Measurements from ENCODE around the gene MYDGF.
"Not testable (repeated sequence)": the region's sequence is repeated elsewhere in the genome, so short reads cannot be mapped to it uniquely, and the experiment has no call there.

The MYDGF gene

DNA sequence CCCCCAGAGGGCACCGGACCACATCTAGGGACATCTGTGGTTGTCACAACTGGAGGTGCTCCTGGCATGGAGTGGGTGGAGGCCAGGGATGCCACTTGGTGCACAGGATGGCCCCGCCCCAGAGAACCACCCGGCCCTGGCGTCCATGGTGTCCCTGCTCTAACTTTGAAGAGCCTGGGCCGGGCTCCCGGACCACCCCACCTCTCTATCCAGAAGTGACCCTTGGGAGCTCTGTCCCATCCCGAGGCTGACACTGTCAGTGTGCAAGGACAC, 22.9 kb upstream of the MYDGF start:
- no peak for DNase-seq (ENCODE audit: low spot score)
- Mint-ChIP-seq H3K9me3 (no peaks in the 10 kb centered on the region), H3K27ac (no peak overlapping the region), H3K4me3 (no peak overlapping the region), H3K27me3 (ENCODE audit: low read depth) (no peaks in the 10 kb centered on the region), H3K36me3 (ENCODE audit: low read depth) (peaks cover 25% of the 10 kb centered on the region), H3K4me1 (ENCODE audit: low read depth) (no peaks in the 10 kb centered on the region)

DNA sequence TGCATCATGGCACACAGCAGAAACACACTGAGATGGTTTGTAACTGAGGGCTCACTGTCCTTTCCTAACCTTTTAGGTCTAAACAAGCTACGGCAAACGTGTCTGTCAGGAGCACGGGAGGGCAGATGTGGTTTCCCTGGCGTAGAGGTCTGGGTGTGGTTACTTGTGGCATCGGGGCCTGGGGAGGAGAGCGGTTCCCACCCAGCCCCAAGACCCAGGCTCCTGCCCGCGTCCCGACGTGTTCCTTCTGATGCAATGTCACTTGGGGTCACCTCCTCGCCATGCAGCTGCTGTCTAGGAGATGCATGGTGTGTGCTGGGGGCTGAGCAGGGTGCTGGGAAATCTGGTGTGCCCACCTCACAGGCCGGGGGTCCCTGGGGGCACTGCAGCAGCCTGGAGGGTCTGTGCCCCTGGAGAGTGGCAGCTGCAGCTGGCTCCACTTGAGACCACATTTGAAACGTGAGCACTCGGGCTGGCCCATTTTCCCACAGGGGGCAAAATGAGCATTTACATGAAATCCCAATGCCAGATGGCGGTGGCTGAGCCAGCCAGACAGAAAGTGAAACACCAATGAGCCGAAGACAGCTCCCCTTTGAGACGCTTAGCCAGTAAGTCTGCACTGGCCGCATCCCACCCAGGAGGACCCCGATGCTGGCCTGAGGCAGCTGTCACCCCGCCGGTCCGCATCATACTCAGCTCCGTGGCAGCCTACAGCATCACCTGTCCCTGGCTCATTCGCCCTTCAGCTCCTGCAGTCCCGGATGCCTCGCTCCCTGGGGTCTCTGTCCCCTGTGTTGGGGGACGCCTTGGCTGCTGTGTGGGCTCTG, 22.3 kb upstream of the MYDGF start:
- no peaks in the 10 kb centered on the region for H3K4me1 Mint-ChIP-seq (ENCODE audit: low read depth)
- no peaks in the 10 kb centered on the region for H3K27me3 Mint-ChIP-seq (ENCODE audit: low read depth)
- no peak overlapping the region for H3K27ac Mint-ChIP-seq

DNA sequence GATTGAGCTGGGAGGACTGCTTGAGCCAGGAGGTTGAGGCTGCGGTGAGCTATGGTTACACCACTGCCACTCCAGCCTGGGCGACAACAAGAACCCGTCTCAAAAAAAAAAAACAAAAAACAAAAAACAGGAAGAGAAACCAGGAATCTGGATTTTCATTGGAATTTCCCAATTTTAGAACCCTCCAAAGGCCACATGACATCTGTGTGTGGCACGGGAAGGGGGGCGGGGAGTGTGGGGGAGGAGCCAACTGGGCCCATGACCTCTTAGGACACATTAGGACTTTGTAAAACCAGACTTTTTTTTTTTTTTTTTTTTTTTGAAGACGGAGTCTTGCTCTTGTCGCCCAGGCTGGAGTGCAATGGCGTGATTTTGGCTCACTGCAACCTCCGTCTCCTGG, 21.2 kb upstream of the MYDGF start:
- H3K4me3 Mint-ChIP-seq = no peak overlapping the region
- peaks cover 29% of the 10 kb centered on the region for H3K36me3 Mint-ChIP-seq (ENCODE audit: low read depth)
- no peak overlapping the region for H3K27ac Mint-ChIP-seq
- H3K27me3 Mint-ChIP-seq (ENCODE audit: low read depth) = no peaks in the 10 kb centered on the region
- DNase-seq (ENCODE audit: low spot score) = no peak
- no peaks in the 10 kb centered on the region for H3K9me3 Mint-ChIP-seq
- no peaks in the 10 kb centered on the region for H3K4me1 Mint-ChIP-seq (ENCODE audit: low read depth)

More for the DNA sequence above, 22.3 kb upstream of the MYDGF start:
- no peak for DNase-seq (ENCODE audit: low spot score)
- H3K4me3 Mint-ChIP-seq = no peak overlapping the region
- peaks cover 25% of the 10 kb centered on the region for H3K36me3 Mint-ChIP-seq (ENCODE audit: low read depth)
- H3K9me3 Mint-ChIP-seq = no peaks in the 10 kb centered on the region

DNA sequence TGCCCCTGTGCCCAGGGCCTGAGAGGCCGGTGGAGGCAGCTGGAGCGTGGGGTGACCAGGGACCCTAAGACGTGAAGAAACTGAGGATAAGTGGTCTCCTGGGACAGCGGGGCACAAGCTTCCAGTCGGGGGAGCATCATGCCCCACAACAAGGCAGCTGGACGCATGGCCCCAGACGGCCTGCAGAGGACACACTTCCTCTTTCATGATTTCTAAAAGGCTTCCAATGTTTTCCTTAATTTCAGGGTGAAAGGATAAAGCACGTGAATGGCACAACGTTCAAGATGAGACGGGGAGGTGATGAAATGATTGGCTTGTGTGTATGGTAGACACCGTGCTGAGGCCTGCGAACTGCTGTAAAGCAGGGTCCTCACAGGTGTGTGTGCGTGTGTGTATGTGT, 20.2 kb upstream of the MYDGF start:
- H3K4me1 Mint-ChIP-seq (ENCODE audit: low read depth) = no peaks in the 10 kb centered on the region
- no peak overlapping the region for H3K27ac Mint-ChIP-seq
- peaks cover 25% of the 10 kb centered on the region for H3K36me3 Mint-ChIP-seq (ENCODE audit: low read depth)

DNA sequence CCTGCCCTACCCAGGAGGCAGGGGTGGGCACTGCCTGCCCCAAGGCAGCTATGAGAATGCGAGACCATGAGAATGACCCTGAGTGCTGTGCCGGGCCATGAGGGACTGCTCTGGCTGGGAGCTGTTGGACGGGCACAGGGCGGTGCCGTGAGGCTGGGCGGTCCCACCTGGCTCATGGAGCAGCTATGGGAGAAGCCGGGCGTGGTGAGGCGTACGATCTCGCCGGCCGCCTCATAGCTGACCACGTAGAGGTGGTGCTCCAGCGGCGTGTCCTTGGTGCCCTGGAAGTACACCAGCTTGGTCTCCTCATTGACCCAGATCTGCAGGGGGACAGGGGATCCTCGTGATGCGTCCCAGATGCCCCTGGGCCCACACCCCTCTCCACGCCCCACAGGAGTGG, 19.3 kb upstream of the MYDGF start:
- Mint-ChIP-seq H3K4me3 (no peak overlapping the region), H3K27ac (no peak overlapping the region)

More for the DNA sequence above, 20.2 kb upstream of the MYDGF start:
- H3K4me3 Mint-ChIP-seq = no peak overlapping the region
- DNase-seq (ENCODE audit: low spot score) = no peak
- no peaks in the 10 kb centered on the region for H3K9me3 Mint-ChIP-seq
- no peaks in the 10 kb centered on the region for H3K27me3 Mint-ChIP-seq (ENCODE audit: low read depth)

DNA sequence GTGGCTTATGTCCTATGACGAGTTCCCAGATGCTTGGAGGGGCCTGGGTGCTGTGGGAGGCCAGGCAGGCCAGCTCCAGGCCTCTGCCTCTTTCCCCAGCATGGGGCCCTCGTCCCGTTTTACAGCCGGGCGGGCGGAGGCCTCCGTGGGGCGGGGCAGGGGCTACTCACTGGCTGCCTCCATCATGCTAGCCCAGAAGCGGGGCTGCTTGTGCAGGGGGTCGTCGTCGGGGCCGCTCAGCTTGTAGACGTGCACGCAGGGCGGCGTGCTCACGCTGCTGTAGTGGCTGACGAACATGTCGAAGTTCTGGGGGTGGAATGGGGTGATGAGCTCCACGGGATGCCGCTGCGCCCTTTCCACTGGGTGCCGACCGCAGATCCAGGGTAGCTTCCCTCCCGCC, 18.4 kb upstream of the MYDGF start:
- no peaks in the 10 kb centered on the region for H3K4me1 Mint-ChIP-seq (ENCODE audit: low read depth)
- no peak for DNase-seq (ENCODE audit: low spot score)
- H3K4me3 Mint-ChIP-seq = no peak overlapping the region
- peaks cover 14% of the 10 kb centered on the region for H3K36me3 Mint-ChIP-seq (ENCODE audit: low read depth)
- H3K27me3 Mint-ChIP-seq (ENCODE audit: low read depth) = no peaks in the 10 kb centered on the region
- no peaks in the 10 kb centered on the region for H3K9me3 Mint-ChIP-seq
- no peak overlapping the region for H3K27ac Mint-ChIP-seq

More for the DNA sequence above, 19.3 kb upstream of the MYDGF start:
- Mint-ChIP-seq H3K9me3 (no peaks in the 10 kb centered on the region), H3K27me3 (ENCODE audit: low read depth) (no peaks in the 10 kb centered on the region), H3K4me1 (ENCODE audit: low read depth) (no peaks in the 10 kb centered on the region), H3K36me3 (ENCODE audit: low read depth) (peaks cover 19% of the 10 kb centered on the region)
- DNase-seq (ENCODE audit: low spot score) = no peak

DNA sequence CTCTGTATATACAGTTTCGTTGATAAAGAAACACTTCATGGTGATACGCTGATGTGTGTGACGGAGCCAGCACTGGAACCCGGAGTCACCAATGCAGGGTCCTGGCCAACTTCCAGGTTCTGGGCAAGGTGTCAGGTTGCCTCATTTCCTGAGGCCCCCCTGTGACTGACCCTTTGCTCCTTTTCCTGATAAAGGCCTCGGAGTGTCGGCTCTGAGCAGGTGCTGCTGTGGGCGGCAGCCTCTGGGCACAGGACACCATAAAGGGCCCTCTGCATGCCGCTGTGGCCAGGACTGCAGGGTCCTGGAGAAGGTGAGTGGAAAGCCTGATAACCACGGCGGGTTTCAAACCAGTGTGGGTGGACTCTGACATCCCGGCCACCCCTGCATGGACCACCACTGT, 17.3 kb upstream of the MYDGF start:
- Mint-ChIP-seq H3K4me3 (no peak overlapping the region), H3K4me1 (ENCODE audit: low read depth) (no peaks in the 10 kb centered on the region), H3K36me3 (ENCODE audit: low read depth) (peaks cover 15% of the 10 kb centered on the region), H3K27me3 (ENCODE audit: low read depth) (no peaks in the 10 kb centered on the region), H3K27ac (no peak overlapping the region), H3K9me3 (no peaks in the 10 kb centered on the region)
- DNase-seq (ENCODE audit: low spot score) = no peak

DNA sequence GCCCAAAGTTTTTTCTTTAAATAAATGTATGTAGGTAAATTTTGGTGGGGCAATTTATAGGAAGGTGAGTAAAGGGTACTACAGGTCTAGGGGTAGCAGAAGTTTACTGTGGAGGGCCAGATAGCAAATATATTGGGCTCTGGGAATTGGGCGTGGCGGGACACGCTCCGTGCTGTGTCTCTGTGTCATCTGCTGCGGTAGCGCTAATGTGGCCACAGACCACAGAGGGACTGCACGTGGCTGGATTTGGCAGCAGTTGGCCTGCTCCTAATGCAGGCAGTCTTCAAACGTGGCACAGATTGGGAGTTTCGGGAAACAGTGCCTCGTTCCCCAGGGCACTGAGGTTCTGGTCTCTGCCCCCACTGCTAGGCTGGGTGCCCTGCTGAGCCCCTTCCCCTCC, 16.6 kb upstream of the MYDGF start:
- Mint-ChIP-seq H3K9me3 (no peaks in the 10 kb centered on the region), H3K27me3 (ENCODE audit: low read depth) (no peaks in the 10 kb centered on the region), H3K4me3 (no peak overlapping the region), H3K27ac (no peak overlapping the region), H3K4me1 (ENCODE audit: low read depth) (no peaks in the 10 kb centered on the region), H3K36me3 (ENCODE audit: low read depth) (peaks cover 17% of the 10 kb centered on the region)
- no peak for DNase-seq (ENCODE audit: low spot score)

DNA sequence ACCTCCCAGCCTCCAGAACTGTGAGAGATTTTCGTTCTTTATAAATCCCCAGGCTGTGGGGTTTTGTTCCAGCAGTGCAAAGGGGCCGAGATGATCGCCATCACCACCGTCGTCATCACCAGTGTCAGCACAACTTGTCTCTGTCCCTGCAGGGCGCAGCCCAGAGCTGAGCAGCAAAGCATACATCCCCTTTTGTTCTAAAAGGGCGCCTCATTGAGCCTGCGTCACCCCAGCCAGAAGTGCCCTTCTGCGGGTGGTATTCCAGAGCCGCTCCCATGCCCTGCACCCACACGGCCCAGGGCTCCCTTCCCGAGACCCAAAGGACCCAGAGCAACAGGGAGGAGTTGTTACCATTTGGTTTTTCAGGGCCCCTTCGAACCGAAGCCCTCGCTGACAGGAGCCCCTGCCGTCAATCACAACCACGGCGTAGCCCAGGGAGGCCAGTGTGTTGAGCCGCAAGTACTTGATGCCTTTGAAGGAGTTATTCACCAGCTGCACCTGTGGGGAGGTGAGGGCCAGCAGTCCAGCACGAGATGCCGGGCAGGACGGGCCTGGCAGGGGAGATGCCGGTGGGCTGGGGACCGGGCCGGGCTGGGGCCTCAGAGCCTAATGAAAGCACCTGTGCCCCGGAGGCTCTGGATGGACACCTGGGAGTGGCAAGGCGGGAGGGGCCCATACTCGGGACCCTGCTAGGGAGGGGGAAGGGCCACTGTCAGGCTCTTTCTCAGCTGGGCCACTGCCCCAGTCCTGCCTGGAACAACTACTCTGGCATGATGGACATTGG, 14.4 kb upstream of the MYDGF start:
- peaks cover 15% of the 10 kb centered on the region for H3K36me3 Mint-ChIP-seq (ENCODE audit: low read depth)
- no peaks in the 10 kb centered on the region for H3K9me3 Mint-ChIP-seq
- no peak for DNase-seq (ENCODE audit: low spot score)
- no peak overlapping the region for H3K27ac Mint-ChIP-seq
- no peaks in the 10 kb centered on the region for H3K27me3 Mint-ChIP-seq (ENCODE audit: low read depth)
- H3K4me3 Mint-ChIP-seq = no peak overlapping the region
- no peaks in the 10 kb centered on the region for H3K4me1 Mint-ChIP-seq (ENCODE audit: low read depth)

DNA sequence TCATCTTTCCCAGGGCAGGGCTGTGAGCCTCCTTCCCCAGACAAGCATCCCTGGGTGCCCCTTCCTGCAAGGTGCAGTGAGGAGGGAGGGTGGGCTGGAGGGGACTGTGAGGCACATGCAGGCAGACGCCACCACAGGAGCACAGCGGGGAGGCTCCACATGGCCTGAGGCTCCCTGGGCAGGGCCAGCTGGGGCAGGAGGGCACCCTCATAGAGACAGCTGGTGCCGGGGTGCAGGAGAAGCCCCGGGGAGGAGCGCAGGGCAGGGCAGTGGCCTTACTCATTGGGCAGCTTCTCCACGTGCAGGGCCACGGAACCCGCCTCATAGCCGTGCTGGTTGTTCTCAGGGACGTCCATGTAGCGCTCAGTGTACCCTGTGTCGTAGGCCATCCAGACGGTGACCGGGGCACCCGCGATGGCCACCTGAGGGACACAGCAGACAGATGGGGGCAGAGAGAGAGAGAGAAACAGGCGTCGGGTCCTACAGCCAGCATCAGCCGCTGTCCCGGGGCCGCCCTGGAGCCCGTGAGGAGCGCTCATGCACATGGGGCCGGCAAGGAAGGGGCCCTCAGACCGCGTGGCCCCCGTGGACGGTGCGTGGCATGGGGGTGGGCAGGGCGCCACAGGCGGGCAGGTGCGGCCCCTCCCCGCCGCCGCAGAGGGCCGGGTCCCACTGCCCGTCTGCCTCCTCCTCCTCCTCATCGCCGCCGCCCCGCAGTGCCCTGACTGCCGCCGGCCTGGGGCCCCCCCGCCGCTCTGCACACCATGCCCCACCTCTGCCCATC, 12.5 kb upstream of the MYDGF start:
- H3K27ac Mint-ChIP-seq = no peak overlapping the region
- no peak overlapping the region for H3K4me3 Mint-ChIP-seq
- no peak for DNase-seq (ENCODE audit: low spot score)
- no peaks in the 10 kb centered on the region for H3K27me3 Mint-ChIP-seq (ENCODE audit: low read depth)
- peaks cover 22% of the 10 kb centered on the region for H3K36me3 Mint-ChIP-seq (ENCODE audit: low read depth)
- no peaks in the 10 kb centered on the region for H3K9me3 Mint-ChIP-seq
- H3K4me1 Mint-ChIP-seq (ENCODE audit: low read depth) = no peaks in the 10 kb centered on the region

DNA sequence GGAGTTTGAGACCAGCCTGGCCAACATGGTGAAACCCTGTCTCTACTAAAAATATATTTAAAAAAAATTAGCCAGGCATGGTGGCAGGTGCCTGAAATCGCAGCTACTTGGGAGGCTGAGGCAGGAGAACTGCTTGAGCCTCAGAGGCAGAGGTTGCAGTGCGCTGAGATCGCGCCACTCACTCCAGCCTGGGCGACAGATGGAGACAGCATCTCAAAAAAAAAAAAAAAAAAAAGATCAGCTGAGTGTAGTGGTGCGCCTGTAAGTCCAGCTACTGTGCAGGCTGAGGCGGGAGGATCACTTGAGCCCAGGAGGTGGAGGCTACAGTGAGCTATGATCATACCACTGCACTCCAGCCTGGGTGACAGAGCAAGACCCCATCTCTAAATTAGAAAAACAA, 9.9 kb upstream of the MYDGF start:
- H3K36me3 Mint-ChIP-seq (ENCODE audit: low read depth) = peaks cover 24% of the 10 kb centered on the region
- not testable (repeated sequence) for H3K4me3 Mint-ChIP-seq

DNA sequence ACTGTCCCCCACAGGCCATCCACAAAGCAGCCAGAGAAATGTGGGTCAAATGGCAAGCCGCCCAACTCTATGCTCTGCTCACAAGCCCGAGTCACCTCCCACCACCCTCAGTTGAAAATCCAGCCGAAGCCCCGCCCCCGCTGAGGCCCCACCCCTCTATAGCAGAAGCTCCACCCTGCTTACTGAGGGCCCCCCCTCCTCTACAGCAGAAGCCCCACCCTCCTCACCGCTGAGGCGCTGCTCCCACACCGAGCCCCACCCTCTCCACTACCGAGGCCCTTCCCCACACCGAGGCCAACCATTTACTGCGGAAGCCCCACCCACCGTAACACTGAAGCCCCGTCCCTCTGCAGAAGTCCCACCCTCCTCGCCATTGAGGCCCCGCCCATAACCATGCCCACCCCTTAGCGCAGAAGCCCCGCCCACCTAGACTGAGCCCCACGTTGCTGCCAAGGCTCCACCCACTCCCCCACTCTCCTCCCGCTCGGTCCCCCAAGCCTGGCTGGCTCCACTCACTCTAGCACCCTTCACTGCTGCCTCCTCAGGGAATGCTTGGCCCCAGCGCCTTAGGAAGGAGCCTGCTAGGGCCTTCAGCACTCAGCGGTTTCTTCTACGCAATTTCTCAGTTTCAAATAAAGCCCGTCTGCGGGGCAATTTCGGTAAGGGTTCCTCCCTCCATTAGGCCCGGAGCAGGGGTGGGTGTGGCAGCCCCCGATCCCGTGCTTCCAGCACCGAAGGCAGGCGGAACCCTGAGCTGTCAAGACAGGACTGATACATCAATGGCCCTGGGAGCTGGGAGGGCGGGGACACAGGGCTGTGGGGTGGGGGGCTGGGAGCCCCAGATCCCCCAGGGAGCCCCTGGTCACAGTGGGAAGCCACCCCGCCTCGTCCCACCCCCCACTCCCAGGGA, 9.0 kb upstream of the MYDGF start:
- Mint-ChIP-seq H3K4me3 (no peak overlapping the region), H3K36me3 (ENCODE audit: low read depth) (peaks cover 24% of the 10 kb centered on the region), H3K27me3 (ENCODE audit: low read depth) (no peaks in the 10 kb centered on the region), H3K27ac (no peak overlapping the region), H3K4me1 (ENCODE audit: low read depth) (no peaks in the 10 kb centered on the region), H3K9me3 (no peaks in the 10 kb centered on the region)
- no peak for DNase-seq (ENCODE audit: low spot score)

More for the DNA sequence above, 9.9 kb upstream of the MYDGF start:
- not testable (repeated sequence) for H3K27ac Mint-ChIP-seq; H3K9me3 Mint-ChIP-seq; DNase-seq (ENCODE audit: low spot score); H3K4me1 Mint-ChIP-seq (ENCODE audit: low read depth); H3K27me3 Mint-ChIP-seq (ENCODE audit: low read depth)

DNA sequence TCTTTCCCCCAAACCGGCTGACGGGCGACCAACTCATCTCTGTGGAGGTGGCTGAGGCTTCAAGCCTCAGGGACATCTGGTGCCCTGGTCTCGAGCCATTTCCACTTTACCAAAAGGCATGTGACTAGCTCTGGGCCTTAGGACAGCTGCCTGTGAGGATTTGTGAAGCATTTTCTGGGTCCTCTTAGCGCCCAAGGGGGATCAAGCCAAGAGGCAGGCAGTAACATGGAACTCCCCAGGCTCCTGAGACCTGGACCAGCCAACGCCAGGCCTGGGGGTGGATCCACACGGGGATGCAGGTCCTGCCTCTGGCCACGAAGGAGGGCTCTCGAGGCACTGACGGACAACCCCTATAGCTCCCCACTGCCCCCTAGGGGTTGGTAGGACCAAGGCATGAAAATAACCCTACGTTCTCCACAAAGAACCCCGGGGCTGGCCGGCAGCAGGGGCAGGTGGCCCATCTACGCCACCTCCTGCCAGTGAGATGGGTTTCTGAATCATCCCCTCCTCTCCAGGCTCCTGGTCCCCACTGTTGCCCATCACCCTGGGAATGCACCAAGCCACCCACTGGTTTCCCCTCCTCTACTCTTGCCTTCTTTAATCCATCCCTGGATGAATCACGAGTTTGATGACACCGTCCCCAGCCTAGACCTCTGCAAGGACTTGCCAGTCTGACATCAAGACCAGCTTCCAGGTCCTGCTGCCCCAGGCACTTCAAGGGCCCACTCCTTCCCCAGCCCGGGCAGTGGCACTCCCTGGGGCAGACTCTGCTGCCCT, 7.0 kb upstream of the MYDGF start:
- Mint-ChIP-seq H3K9me3 (no peaks in the 10 kb centered on the region), H3K4me1 (ENCODE audit: low read depth) (no peaks in the 10 kb centered on the region), H3K27ac (no peak overlapping the region), H3K4me3 (no peak overlapping the region), H3K27me3 (ENCODE audit: low read depth) (no peaks in the 10 kb centered on the region), H3K36me3 (ENCODE audit: low read depth) (peaks cover 17% of the 10 kb centered on the region)
- DNase-seq (ENCODE audit: low spot score) = no peak
